Colonic mucosa (tissue), 4 donors: ENCODE results near the gene ARHGAP26. TPM values are rescaled to one million over a fixed set of nuclear protein-coding genes. Genes with fewer than 3 reads are reported as not detected.
A peak's percentile ranks its signal among the peaks of the same experiment; 100 is the strongest.

ENCODE experiments used
- DNase-seq: peaks from one replicate; pipeline ENCODE4 v3.0.0-alpha.2; 2020
- H3K27ac ChIP-seq: fragments of 200-600 bp; one replicate; pipeline ENCODE4 v1.8.0; 2021
- H3K27me3 ChIP-seq: fragments of 200-600 bp; one replicate; pipeline ENCODE4 v1.8.0; 2021
- H3K36me3 ChIP-seq: fragments of 200-600 bp; one replicate; pipeline ENCODE4 v1.8.0; 2021
- H3K4me1 ChIP-seq: fragments of 200-600 bp; one replicate; pipeline ENCODE4 v1.8.0; 2021; ENCODE audit warnings: mild to moderate bottlenecking
- H3K4me3 ChIP-seq: fragments of 200-600 bp; one replicate; pipeline ENCODE4 v1.8.0; 2021
- H3K9ac ChIP-seq, 2 donors: one replicate each; pipeline ENCODE4 v1.7.0; 2013; ENCODE audit warnings: control low read depth in 2 of 2, low read depth in 2 of 2, low read length in 2 of 2
- H3K9me3 ChIP-seq: fragments of 200-600 bp; one replicate; pipeline ENCODE4 v1.8.0; 2021
- CTCF ChIP-seq: fragments of 200-600 bp; IDR thresholded peaks from one replicate; pipeline ENCODE4 v1.8.0; 2022; ENCODE audit warnings: antibody characterized with exemption, mild to moderate bottlenecking
- intact Hi-C: fragments of 100-400 bp; cut with DNase I; formaldehyde crosslinking; loops from one replicate; pipeline ENCODE4 v1.14.1; 2022
- total RNA-seq, 2 donors: library from RNA; stranded (reverse); fragmentation: NEBNext Ultra II Directional in 1 of 2; extraction: Animal tissue kit (Norgen Biotek cat#: 25700) in 1 of 2; gene quantifications; one replicate each; pipeline ENCODE4 v1.2.1, GENCODE V29; 2021
- donor health status: healthy.
- donor health status: DM: no; HTN: no; CAD: no.
- donor health status: DM: no; HTN: no; CAD: no.

The ARHGAP26 gene
- total RNA-seq, 2 donors from 2014 or later, result 59.1 to 74.0 TPM

- no peak for TF ChIP-seq CTCF
- no peak overlapping the region for H3K9ac ChIP-seq
- no peaks in the 10 kb centered on the region for H3K27me3 ChIP-seq
- H3K4me3 ChIP-seq, result no peak overlapping the region
- no peak for DNase-seq
- H3K9me3 ChIP-seq, result no peaks in the 10 kb centered on the region
- H3K4me1 ChIP-seq, result peaks cover 15% of the 10 kb centered on the region
- intact Hi-C loops, result no loop called here
- no peaks in the 10 kb centered on the region for H3K36me3 ChIP-seq
- H3K27ac ChIP-seq, result no peak overlapping the region
Observed at GRCh38 chr5:143080982-143081381, 310.8 kb downstream of the ARHGAP26 start.

GRCh38 chr5:143083006-143083405 lies 312.8 kb downstream of the ARHGAP26 start:
- no peak overlapping the region for H3K4me3 ChIP-seq
- H3K9ac ChIP-seq, result no peak overlapping the region

GRCh38 chr5:143084407-143084806 lies 314.2 kb downstream of the ARHGAP26 start:
- intact Hi-C loops, result no loop called here

More at GRCh38 chr5:143083006-143083405, 312.8 kb downstream of the ARHGAP26 start:
- H3K27me3 ChIP-seq, result no peaks in the 10 kb centered on the region
- H3K36me3 ChIP-seq, result no peaks in the 10 kb centered on the region
- no peak for DNase-seq
- intact Hi-C loops, result no loop called here
- no peak overlapping the region for H3K27ac ChIP-seq
- no peaks in the 10 kb centered on the region for H3K9me3 ChIP-seq
- peaks cover 19% of the 10 kb centered on the region for H3K4me1 ChIP-seq
- TF ChIP-seq CTCF, result no peak

GRCh38 chr5:143085319-143085917 lies 315.2 kb downstream of the ARHGAP26 start:
- Histone ChIP-seq H3K27ac (peak overlapping the region; percentile 35), H3K4me3 (no peak overlapping the region), H3K9me3 (no peaks in the 10 kb centered on the region), H3K4me1 (peaks cover 15% of the 10 kb centered on the region), H3K36me3 (no peaks in the 10 kb centered on the region), H3K27me3 (no peaks in the 10 kb centered on the region), H3K9ac (no peak overlapping the region)
- TF ChIP-seq CTCF, result no peak
- DNase-seq, result peak; percentile 38
- intact Hi-C loops, result no loop called here

More at GRCh38 chr5:143084407-143084806, 314.2 kb downstream of the ARHGAP26 start:
- TF ChIP-seq CTCF, result no peak
- no peaks in the 10 kb centered on the region for H3K27me3 ChIP-seq
- no peaks in the 10 kb centered on the region for H3K36me3 ChIP-seq
- H3K9ac ChIP-seq, result no peak overlapping the region
- peaks cover 19% of the 10 kb centered on the region for H3K4me1 ChIP-seq
- H3K4me3 ChIP-seq, result no peak overlapping the region
- DNase-seq, result peak; percentile 76
- no peaks in the 10 kb centered on the region for H3K9me3 ChIP-seq
- peak overlapping the region; percentile 35 for H3K27ac ChIP-seq

- H3K27me3 ChIP-seq, result no peaks in the 10 kb centered on the region
- no peaks in the 10 kb centered on the region for H3K9me3 ChIP-seq
- no peak for DNase-seq
- no peaks in the 10 kb centered on the region for H3K36me3 ChIP-seq
- no peak for TF ChIP-seq CTCF
- peaks cover 15% of the 10 kb centered on the region for H3K4me1 ChIP-seq
- no peak overlapping the region for H3K9ac ChIP-seq
- H3K27ac ChIP-seq, result no peak overlapping the region
- H3K4me3 ChIP-seq, result no peak overlapping the region
- intact Hi-C loops, result no loop called here
Observed at GRCh38 chr5:143086546-143086907, 316.4 kb downstream of the ARHGAP26 start.
